HG03066 (cell line): Measurements from ENCODE around the gene TFCP2L1.
"Not testable (repeated sequence)": the region's sequence is repeated elsewhere in the genome, so short reads cannot be mapped to it uniquely, and the experiment has no call there.

Experiments
- ATAC-seq: cut with Tn5 transposase; IDR thresholded peaks from one replicate; pipeline ENCODE4 v1.9.1; 2021; ENCODE audit warnings: low read depth; ENCODE audit not compliant: unreplicated experiment

TFCP2L1 gene

DNA sequence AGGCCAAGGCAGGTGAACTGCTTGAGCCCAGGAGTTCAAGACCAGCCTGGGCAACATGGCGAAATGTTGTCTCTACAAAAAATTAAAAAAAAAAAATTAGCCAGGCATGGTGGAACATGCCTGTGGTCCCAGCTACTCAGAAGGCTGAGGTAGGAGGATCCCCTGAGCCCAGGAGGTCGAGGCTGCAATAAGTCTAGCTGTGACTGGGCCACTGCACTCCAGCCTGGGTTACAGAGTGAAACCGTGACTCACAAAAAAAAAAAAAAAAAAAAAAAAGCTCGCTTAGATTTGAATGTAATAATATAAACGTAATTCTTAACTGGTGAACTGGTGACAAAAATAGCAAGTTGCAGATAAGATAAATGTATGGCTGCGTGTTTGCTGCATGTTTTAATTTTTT, 56.5 kb downstream of the TFCP2L1 start:
- no peak for ATAC-seq

GRCh38 chr2:121227381-121228144, 57.4 kb downstream of the TFCP2L1 start:
- ATAC-seq, result not testable (repeated sequence)

DNA sequence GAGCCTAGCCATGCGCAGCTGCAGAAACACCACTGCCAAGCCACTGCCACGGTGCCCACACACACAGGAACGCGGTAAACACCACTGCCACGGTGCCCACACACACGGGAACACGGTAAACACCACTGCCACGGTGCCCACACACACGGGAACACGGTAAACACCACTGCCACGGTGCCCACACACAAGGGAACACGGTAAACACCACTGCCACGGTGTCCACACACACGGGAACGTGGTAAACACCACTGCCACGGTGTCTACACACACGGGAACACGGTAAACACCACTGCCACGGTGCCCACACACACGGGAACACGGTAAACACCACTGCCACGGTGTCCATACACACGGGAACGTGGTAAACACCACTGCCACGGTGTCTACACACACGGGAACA, 59.3 kb downstream of the TFCP2L1 start:
- not testable (repeated sequence) for ATAC-seq

GRCh38 chr2:121220995-121221394, 64.0 kb downstream of the TFCP2L1 start:
- no peak for ATAC-seq

GRCh38 chr2:121219866-121220265, 65.1 kb downstream of the TFCP2L1 start:
- no peak for ATAC-seq

GRCh38 chr2:121218386-121218938, 66.5 kb downstream of the TFCP2L1 start:
- ATAC-seq, result no peak

DNA sequence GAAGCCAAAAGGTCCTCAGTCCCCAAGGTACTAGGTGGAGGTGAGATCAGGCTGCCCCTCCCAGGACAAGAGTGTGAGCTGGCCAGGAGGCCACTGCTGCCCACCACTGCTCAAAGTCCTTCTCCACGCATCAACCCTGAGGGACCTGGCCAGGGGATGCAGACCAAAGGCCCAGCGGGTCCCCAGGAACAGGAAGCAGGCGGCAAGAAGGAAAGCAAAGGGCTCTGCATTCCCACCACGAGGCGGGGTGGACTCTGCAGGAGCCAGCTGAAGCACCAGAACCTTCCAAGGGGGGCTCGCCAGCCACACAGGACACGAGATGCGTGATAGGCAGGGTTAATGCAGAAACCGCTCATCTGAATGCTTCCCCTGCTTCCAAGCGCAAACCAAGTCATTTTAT, 67.4 kb downstream of the TFCP2L1 start:
- ATAC-seq, result no peak

- ATAC-seq, result no peak
Observed at GRCh38 chr2:121214296-121214695, 70.7 kb downstream of the TFCP2L1 start.

GRCh38 chr2:121213386-121213785, 71.6 kb downstream of the TFCP2L1 start:
- no peak for ATAC-seq

GRCh38 chr2:121212661-121213325, 72.2 kb downstream of the TFCP2L1 start:
- ATAC-seq, result no peak

- ATAC-seq, result no peak
Observed at GRCh38 chr2:121211689-121212151, 73.3 kb downstream of the TFCP2L1 start.

GRCh38 chr2:121211251-121211650, 73.8 kb downstream of the TFCP2L1 start:
- no peak for ATAC-seq

DNA sequence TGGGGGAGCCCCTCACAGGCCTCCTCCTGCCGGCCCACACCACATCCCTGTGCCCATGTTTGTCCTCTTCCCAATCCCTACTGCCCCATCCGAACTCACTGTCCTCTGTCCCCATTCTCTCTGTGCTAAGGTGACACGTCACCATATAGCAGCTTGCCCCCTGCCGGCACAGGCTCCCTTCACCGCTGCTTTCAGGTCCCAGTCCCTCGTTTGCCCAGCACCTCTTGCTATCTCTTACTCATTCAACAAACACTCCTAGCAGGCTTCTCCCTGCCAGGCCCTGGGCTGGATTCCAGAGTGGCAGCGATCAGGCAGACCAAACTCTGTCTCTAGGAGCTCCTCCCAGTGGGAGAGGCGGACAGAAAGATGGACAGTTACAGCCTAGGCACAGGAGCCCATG, 74.3 kb downstream of the TFCP2L1 start:
- ATAC-seq, result no peak

DNA sequence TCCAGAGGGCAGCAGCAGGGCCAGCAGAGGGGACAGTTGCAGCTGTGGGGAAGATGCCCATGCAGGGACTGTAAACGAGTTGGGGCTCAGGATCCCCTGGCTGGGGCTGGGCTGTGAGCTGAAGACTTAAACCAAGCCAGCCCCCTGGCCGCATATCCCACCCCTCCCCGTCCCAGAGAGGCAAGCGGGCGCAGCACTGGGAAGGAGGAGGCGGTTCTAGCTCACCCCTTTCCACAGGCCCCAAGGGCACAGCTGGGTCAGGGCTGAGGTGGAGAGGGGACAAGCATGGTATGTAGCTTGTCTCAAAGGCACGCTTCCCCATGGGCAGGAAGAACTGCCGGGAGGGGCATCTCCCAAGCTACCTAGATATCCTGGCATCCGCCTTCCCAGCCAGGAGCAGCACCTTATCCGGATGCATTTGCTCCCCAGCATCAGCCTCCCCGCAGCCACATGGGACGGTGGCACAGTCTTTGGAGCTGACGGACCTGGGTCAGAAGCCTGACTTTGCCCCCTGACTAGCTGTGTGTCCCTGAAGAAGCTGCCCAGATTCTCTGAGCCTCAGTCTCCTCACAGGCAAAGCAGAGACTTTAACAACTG, 75.9 kb downstream of the TFCP2L1 start:
- ATAC-seq, result no peak

GRCh38 chr2:121207494-121207893, 77.5 kb downstream of the TFCP2L1 start:
- ATAC-seq, result no peak

- no peak for ATAC-seq
Observed at GRCh38 chr2:121205321-121205942, 79.6 kb downstream of the TFCP2L1 start.

GRCh38 chr2:121203591-121204249, 81.3 kb downstream of the TFCP2L1 start:
- no peak for ATAC-seq

GRCh38 chr2:121202541-121203310, 82.3 kb downstream of the TFCP2L1 start:
- no peak for ATAC-seq

- ATAC-seq, result no peak
Observed at GRCh38 chr2:121201796-121202195, 83.2 kb downstream of the TFCP2L1 start.
